DND-41 (cell line): Measurements from ENCODE around the gene GMEB2.
"Not testable (repeated sequence)": the region's sequence is repeated elsewhere in the genome, so short reads cannot be mapped to it uniquely, and the experiment has no call there.

Source experiments
- ATAC-seq: fragments of 200-7000 bp; cut with Tn5 transposase; 3 replicates; pipeline ENCODE4 v1.9.1; 2021; ENCODE audit warnings: low read depth; ENCODE audit not compliant: insufficient read depth
- DNase-seq: peaks from one replicate; pipeline ENCODE4 v3.0.0-alpha.2; 2020
- H2AFZ ChIP-seq: 2 replicates; pipeline ENCODE4 v1.6.0; 2012; ENCODE audit warnings: low read depth, low read length
- H3K27ac ChIP-seq: 2 replicates; pipeline ENCODE4 v1.5.1; 2012; ENCODE audit warnings: low read length, inconsistent platforms
- H3K27me3 ChIP-seq: fragments of 200-600 bp; sonication (generic); 2 replicates; pipeline ENCODE4 v1.6.0; 2012; ENCODE audit warnings: low read length, mild to moderate bottlenecking, inconsistent platforms; ENCODE audit not compliant: insufficient read depth, poor library complexity
- H3K36me3 ChIP-seq: 2 replicates; pipeline ENCODE4 v1.5.1; 2012; ENCODE audit warnings: low read length, inconsistent platforms; ENCODE audit not compliant: insufficient read depth
- H3K4me1 ChIP-seq: 2 replicates; pipeline ENCODE4 v1.5.1; 2012; ENCODE audit warnings: mild to moderate bottlenecking, low read length; ENCODE audit not compliant: insufficient read depth
- H3K4me2 ChIP-seq: 2 replicates; pipeline ENCODE4 v1.6.0; 2012; ENCODE audit warnings: mild to moderate bottlenecking, moderate library complexity, low read length, inconsistent platforms; ENCODE audit not compliant: insufficient read depth
- H3K4me3 ChIP-seq, 2 experiments: fragments of 200-600 bp in 1 of 2; shearing (Covaris generic) in 1 of 2; 2 replicates each; pipeline ENCODE4 v1.5.1; 2012 to 2016; ENCODE audit warnings: inconsistent platforms in 2 of 2, low read length in 2 of 2, mild to moderate bottlenecking in 2 of 2, low read depth in 1 of 2, moderate library complexity in 1 of 2
- H3K79me2 ChIP-seq: 2 replicates; pipeline ENCODE4 v1.6.0; 2012; ENCODE audit warnings: low read length, inconsistent platforms; ENCODE audit not compliant: insufficient read depth
- H3K9ac ChIP-seq: 2 replicates; pipeline ENCODE4 v1.6.0; 2012; ENCODE audit warnings: low read depth, mild to moderate bottlenecking, inconsistent platforms, low read length, moderate library complexity
- H3K9me3 ChIP-seq: 2 replicates; pipeline ENCODE4 v1.5.1; 2012; ENCODE audit warnings: low read length, moderate library complexity, mild to moderate bottlenecking, inconsistent platforms; ENCODE audit not compliant: insufficient read depth, severe bottlenecking
- H4K20me1 ChIP-seq: 2 replicates; pipeline ENCODE4 v1.6.0; 2012; ENCODE audit warnings: low read length; ENCODE audit not compliant: insufficient read depth
- CTCF ChIP-seq: IDR thresholded peaks from 2 replicates; pipeline ENCODE4 v1.5.1; 2012; ENCODE audit warnings: borderline replicate concordance, low read length, moderate library complexity, mild to moderate bottlenecking; ENCODE audit not compliant: poor library complexity, severe bottlenecking; ENCODE audit errors: extremely low read depth
- EZH2 ChIP-seq: IDR thresholded peaks from 3 replicates; pipeline ENCODE4 v1.6.1; 2012; ENCODE audit warnings: borderline replicate concordance, low read depth, mild to moderate bottlenecking, moderate library complexity, low read length, inconsistent platforms; ENCODE audit not compliant: severe bottlenecking

GMEB2 gene

GRCh38 chr20:63610581-63611435, 16.1 kb downstream of the GMEB2 start:
- Histone ChIP-seq H3K9ac (no peak overlapping the region), H3K36me3 (peaks cover 41% of the 10 kb centered on the region), H3K4me2 (no peak overlapping the region), H3K27ac (0 out of 2 replicates have a peak overlapping the region, but pooled peaks have one; percentile 4), H3K79me2 (peaks cover 66% of the 10 kb centered on the region), H4K20me1 (peaks cover 26% of the 10 kb centered on the region), H3K4me1 (no peaks in the 10 kb centered on the region; the same call in 1 of the 2 replicates), H3K4me3 (no peak overlapping the region), H2AFZ (no peak overlapping the region), H3K9me3 (no peaks in the 10 kb centered on the region), H3K27me3 (no peaks in the 10 kb centered on the region)
- DNase-seq (no peak), ATAC-seq (no peak)
- TF ChIP-seq CTCF: no peak
- no peak for TF ChIP-seq EZH2

GRCh38 chr20:63606686-63607085, 20.2 kb downstream of the GMEB2 start:
- no peak overlapping the region for H2AFZ ChIP-seq

GRCh38 chr20:63602321-63602720, 24.6 kb downstream of the GMEB2 start:
- H3K36me3 ChIP-seq: peaks cover 76% of the 10 kb centered on the region
- no peak overlapping the region for H2AFZ ChIP-seq

More at GRCh38 chr20:63606686-63607085, 20.2 kb downstream of the GMEB2 start:
- H3K4me1 ChIP-seq: no peaks in the 10 kb centered on the region; the same call in 1 of the 2 replicates
- TF ChIP-seq EZH2 (no peak), CTCF (no peak)
- H3K4me3 ChIP-seq: no peak overlapping the region
- no peaks in the 10 kb centered on the region for H3K27me3 ChIP-seq
- peaks cover 42% of the 10 kb centered on the region for H4K20me1 ChIP-seq
- no peak overlapping the region for H3K9ac ChIP-seq
- DNase-seq (no peak), ATAC-seq (no peak)
- H3K79me2 ChIP-seq: peaks cover 42% of the 10 kb centered on the region
- no peak overlapping the region for H3K4me2 ChIP-seq
- H3K27ac ChIP-seq: no peak overlapping the region
- H3K36me3 ChIP-seq: peaks cover 45% of the 10 kb centered on the region
- H3K9me3 ChIP-seq: no peaks in the 10 kb centered on the region

GRCh38 chr20:63601679-63602078, 25.2 kb downstream of the GMEB2 start:
- DNase-seq: peak; percentile 23
- not testable (repeated sequence) for H3K4me3 ChIP-seq, H2AFZ ChIP-seq, H3K9me3 ChIP-seq, H3K9ac ChIP-seq, H3K27ac ChIP-seq, H3K4me1 ChIP-seq, H3K4me2 ChIP-seq, ATAC-seq, H3K27me3 ChIP-seq
- H4K20me1 ChIP-seq: peaks cover 45% of the 10 kb centered on the region
- peaks cover 78% of the 10 kb centered on the region for H3K36me3 ChIP-seq
- H3K79me2 ChIP-seq: peaks cover 18% of the 10 kb centered on the region

More at GRCh38 chr20:63602321-63602720, 24.6 kb downstream of the GMEB2 start:
- ATAC-seq: no peak
- Histone ChIP-seq H3K27me3 (no peaks in the 10 kb centered on the region), H4K20me1 (peaks cover 48% of the 10 kb centered on the region), H3K4me2 (no peak overlapping the region), H3K79me2 (peaks cover 24% of the 10 kb centered on the region), H3K4me1 (no peaks in the 10 kb centered on the region), H3K9me3 (no peaks in the 10 kb centered on the region), H3K9ac (no peak overlapping the region), H3K27ac (no peak overlapping the region), H3K4me3 (no peak overlapping the region)
- no peak for TF ChIP-seq EZH2
- no peak for TF ChIP-seq CTCF
- DNase-seq: no peak
